KMS-11 (cell line): Measurements from ENCODE around the gene RPH3AL.

Source experiments
- H2AFZ ChIP-seq: fragments of 200-600 bp; sonication (generic); 2 replicates; pipeline ENCODE4 v1.6.1; 2016; ENCODE audit warnings: antibody characterized with exemption, mixed run types, low read depth
- H3K27ac ChIP-seq: fragments of 200-600 bp; sonication (generic); 2 replicates; pipeline ENCODE4 v1.6.1; 2016; ENCODE audit warnings: mild to moderate bottlenecking, mixed run types
- H3K27me3 ChIP-seq: fragments of 200-600 bp; sonication (generic); 2 replicates; pipeline ENCODE4 v1.6.1; 2017; ENCODE audit warnings: mild to moderate bottlenecking, low read depth, mixed run types, moderate library complexity; ENCODE audit not compliant: insufficient read depth
- H3K36me3 ChIP-seq: fragments of 200-600 bp; sonication (generic); 2 replicates; pipeline ENCODE4 v1.6.1; 2017; ENCODE audit warnings: mild to moderate bottlenecking, mixed run types; ENCODE audit not compliant: insufficient read depth
- H3K4me1 ChIP-seq: fragments of 200-600 bp; sonication (generic); 2 replicates; pipeline ENCODE4 v1.6.1; 2016; ENCODE audit warnings: mild to moderate bottlenecking, low read depth, mixed run types; ENCODE audit not compliant: poor library complexity, severe bottlenecking
- H3K4me2 ChIP-seq: fragments of 200-600 bp; sonication (generic); 2 replicates; pipeline ENCODE4 v1.7.0; 2016; ENCODE audit warnings: mild to moderate bottlenecking, mixed run types
- H3K4me3 ChIP-seq: fragments of 200-600 bp; sonication (generic); IDR thresholded peaks from 2 replicates; pipeline ENCODE4 v1.6.1; 2017; ENCODE audit warnings: low read depth, low read length, mixed read lengths; ENCODE audit not compliant: insufficient read depth
- H3K79me2 ChIP-seq: fragments of 200-600 bp; sonication (generic); 2 replicates; pipeline ENCODE4 v1.6.1; 2016; ENCODE audit warnings: low read depth, mixed run types; ENCODE audit not compliant: insufficient read depth
- H3K9ac ChIP-seq: fragments of 200-600 bp; sonication (generic); 2 replicates; pipeline ENCODE4 v1.6.1; 2016; ENCODE audit warnings: mild to moderate bottlenecking, mixed run types
- H4K20me1 ChIP-seq: fragments of 200-600 bp; sonication (generic); 2 replicates; pipeline ENCODE4 v1.6.1; 2016; ENCODE audit warnings: mild to moderate bottlenecking, mixed run types; ENCODE audit not compliant: insufficient read depth
- TF ChIP-seq, protein P1 (sequence below): fragments of 200-600 bp; sonication (generic); conservative IDR thresholded peaks from 2 replicates; pipeline ENCODE4 v1.6.1; 2017; ENCODE audit warnings: low read depth, mild to moderate bottlenecking, antibody characterized with exemption, low read length, moderate library complexity, mixed read lengths

The RPH3AL gene

DNA sequence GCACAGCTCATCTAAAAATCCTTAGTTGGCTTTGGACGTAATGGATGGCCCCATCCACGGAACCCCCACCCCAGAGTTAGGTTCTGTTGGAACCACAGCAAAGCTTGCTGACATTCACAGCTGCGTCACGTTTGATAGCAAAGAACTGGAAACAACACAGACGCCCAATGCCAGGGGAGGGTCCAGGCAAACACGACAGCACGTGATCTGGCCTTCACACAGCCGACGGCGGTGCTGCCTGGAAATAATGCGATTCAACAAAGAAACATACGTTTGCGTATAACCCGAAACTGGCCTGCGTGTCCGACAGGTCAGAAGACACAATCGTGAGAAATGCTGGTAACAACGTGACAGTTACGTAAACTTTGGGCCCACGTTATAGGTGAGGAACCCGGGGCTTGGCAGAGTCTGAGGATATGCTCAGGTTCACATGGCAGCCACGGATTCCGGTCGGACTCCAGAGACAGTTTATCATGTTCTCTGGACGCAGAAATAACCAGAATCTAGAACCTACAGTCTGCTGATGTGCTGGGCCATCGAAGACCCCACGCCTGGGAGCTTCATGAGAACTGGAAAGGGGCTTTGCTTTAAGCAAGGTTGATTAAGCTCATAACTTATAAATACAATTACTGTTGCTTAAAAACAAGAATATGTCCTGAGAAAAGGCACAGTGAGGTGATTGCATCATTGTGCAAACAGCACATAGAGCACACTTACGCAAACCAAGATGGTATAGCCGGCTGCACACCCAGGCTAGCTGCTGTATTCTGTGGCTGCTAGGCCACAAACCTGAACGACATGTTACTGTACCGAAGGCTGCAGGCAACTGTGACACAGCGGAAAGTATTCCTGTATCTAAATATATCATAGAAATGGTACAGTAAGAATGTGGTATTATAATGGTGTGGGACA, 70.4 kb downstream of the RPH3AL start:
- H3K9ac ChIP-seq: no peak overlapping the region
- H3K4me1 ChIP-seq: no peaks in the 10 kb centered on the region
- H3K27me3 ChIP-seq: no peaks in the 10 kb centered on the region
- H3K27ac ChIP-seq: no peak overlapping the region
- H3K79me2 ChIP-seq: no peaks in the 10 kb centered on the region
- no peaks in the 10 kb centered on the region for H4K20me1 ChIP-seq
- H3K4me2 ChIP-seq: no peak overlapping the region
- H3K36me3 ChIP-seq: no peaks in the 10 kb centered on the region
- no peak overlapping the region for H3K4me3 ChIP-seq
- H2AFZ ChIP-seq: no peak overlapping the region
- TF ChIP-seq, protein P1, sequence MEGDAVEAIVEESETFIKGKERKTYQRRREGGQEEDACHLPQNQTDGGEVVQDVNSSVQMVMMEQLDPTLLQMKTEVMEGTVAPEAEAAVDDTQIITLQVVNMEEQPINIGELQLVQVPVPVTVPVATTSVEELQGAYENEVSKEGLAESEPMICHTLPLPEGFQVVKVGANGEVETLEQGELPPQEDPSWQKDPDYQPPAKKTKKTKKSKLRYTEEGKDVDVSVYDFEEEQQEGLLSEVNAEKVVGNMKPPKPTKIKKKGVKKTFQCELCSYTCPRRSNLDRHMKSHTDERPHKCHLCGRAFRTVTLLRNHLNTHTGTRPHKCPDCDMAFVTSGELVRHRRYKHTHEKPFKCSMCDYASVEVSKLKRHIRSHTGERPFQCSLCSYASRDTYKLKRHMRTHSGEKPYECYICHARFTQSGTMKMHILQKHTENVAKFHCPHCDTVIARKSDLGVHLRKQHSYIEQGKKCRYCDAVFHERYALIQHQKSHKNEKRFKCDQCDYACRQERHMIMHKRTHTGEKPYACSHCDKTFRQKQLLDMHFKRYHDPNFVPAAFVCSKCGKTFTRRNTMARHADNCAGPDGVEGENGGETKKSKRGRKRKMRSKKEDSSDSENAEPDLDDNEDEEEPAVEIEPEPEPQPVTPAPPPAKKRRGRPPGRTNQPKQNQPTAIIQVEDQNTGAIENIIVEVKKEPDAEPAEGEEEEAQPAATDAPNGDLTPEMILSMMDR: no peak

DNA sequence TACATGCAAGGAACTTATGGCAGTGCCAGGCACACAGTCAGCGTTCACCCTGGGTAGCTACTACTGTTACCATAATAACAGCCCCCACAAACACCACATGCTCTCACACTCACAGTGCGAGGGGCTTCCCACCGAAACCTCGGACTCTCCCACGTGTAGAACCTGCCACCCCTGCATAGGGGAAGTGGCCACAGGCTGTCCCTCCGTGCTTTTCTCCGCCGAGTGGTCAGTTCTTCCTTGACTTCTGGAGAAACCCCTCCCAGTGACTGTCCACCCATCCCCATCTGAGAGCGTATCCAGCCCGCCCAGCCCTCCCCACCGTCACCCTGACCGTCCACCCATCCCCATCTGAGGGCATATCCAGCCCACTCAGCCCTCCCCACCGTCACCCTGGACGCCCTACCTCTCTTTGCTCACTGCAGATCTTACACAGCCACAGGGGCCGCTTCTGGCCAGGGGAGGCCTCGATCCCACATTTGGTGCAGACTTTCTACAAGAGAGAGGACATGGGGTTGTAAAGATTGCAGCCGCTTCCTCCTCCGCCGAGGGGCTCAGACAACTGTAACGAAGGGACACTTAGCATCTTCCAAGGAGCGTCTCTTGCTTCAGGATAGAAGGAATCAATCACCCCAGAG, 71.1 kb downstream of the RPH3AL start:
- TF ChIP-seq, protein P1: no peak
- Histone ChIP-seq H4K20me1 (no peaks in the 10 kb centered on the region), H3K79me2 (no peaks in the 10 kb centered on the region), H3K36me3 (no peaks in the 10 kb centered on the region), H3K4me2 (no peak overlapping the region), H3K27ac (no peak overlapping the region), H3K27me3 (no peaks in the 10 kb centered on the region), H3K4me1 (no peaks in the 10 kb centered on the region), H3K4me3 (no peak overlapping the region), H3K9ac (no peak overlapping the region), H2AFZ (no peak overlapping the region)

DNA sequence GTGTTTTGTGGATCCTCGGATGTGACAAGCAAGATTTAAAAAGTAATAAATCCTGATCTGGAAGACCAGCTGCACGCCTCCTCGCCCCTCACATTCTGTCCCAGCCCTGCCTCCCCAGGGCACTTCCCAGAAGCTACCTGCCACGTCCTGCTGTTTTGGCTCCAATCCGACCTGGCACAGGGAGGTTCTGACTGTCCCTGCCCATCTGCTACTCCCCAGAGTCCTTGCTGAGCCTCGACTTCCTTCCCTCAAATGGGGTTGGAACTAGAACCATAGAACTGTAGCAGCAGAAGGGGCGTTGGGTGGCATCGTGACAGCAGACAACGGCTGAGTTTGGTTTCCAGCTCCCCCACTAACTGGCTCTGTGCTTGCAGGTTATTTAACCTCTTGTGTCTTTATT, 71.7 kb downstream of the RPH3AL start:
- Histone ChIP-seq H3K79me2 (no peaks in the 10 kb centered on the region), H3K36me3 (no peaks in the 10 kb centered on the region), H3K27ac (no peak overlapping the region), H3K4me3 (no peak overlapping the region), H4K20me1 (no peaks in the 10 kb centered on the region), H3K9ac (no peak overlapping the region), H3K4me1 (no peaks in the 10 kb centered on the region), H3K27me3 (no peaks in the 10 kb centered on the region), H3K4me2 (no peak overlapping the region), H2AFZ (no peak overlapping the region)
- TF ChIP-seq, protein P1: no peak

DNA sequence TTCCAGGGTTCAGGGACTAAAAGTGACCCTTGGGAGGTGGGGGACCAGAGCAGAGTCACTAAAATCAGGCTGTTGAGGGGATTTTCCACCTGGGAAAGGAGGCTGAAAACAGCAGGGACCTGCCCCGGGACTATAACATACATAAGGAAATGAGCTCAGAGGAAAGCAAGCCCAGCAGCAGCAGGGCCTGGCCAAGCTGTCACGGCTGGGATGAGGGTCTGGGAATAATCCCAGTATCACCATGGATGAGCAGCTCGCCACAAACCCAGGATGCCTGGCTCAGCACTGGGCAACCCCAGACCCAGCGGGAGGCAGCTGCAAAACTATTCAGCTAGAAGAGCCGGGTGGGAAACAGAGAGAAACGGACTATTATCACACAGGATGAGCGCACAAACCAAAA, 72.4 kb downstream of the RPH3AL start:
- Histone ChIP-seq H3K79me2 (no peaks in the 10 kb centered on the region), H3K36me3 (no peaks in the 10 kb centered on the region), H3K9ac (no peak overlapping the region), H3K27ac (no peak overlapping the region), H3K4me1 (no peaks in the 10 kb centered on the region), H3K27me3 (no peaks in the 10 kb centered on the region), H4K20me1 (no peaks in the 10 kb centered on the region), H3K4me3 (no peak overlapping the region), H2AFZ (no peak overlapping the region), H3K4me2 (no peak overlapping the region)
- TF ChIP-seq, protein P1: no peak
